ENCODE results near the gene RGS1. TPM values are rescaled to one million over a fixed set of nuclear protein-coding genes. Genes with fewer than 3 reads are reported as not detected.

The RGS1 gene
- total RNA-seq, 2 experiments from 2014 or later = 0.79 TPM; not detected in 1

GRCh38 chr1:192578144-192578909 lies 2.8 kb downstream of the RGS1 start:
- no peak overlapping the region for H2AFZ ChIP-seq (ENCODE audit: low read length)
- no peaks in the 10 kb centered on the region for H3K9me3 ChIP-seq (ENCODE audit: low read length)
- H3K9me2 ChIP-seq (ENCODE audit: insufficient read depth, low read length) = no peaks in the 10 kb centered on the region
- H3K36me3 ChIP-seq (ENCODE audit: insufficient read depth, low read length) = no peaks in the 10 kb centered on the region
- no peaks in the 10 kb centered on the region for H4K20me1 ChIP-seq (ENCODE audit: insufficient read depth, low read length)
- no peak overlapping the region for H3K4me2 ChIP-seq (ENCODE audit: low read length)
- no TSS peak for BruUV-seq (replicated peaks)
- CTCF ChIA-PET (ENCODE audit: unreplicated experiment) = no interaction called here
- no peak for DNase-seq (ENCODE audit: low spot score)
- TF ChIP-seq EZH2phosphoT487 (IDR thresholded peaks at IDR 0.05; ENCODE audit: borderline replicate concordance, low read depth, low read length) = no peak
- TF ChIP-seq CTCF (conservative IDR thresholded peaks at IDR 0.05; ENCODE audit: low read length) = no peak
- no peak overlapping the region for H3K27ac ChIP-seq (ENCODE audit: low read depth, low read length, poor library complexity, severe bottlenecking)
- no peaks in the 10 kb centered on the region for H3K79me2 ChIP-seq (ENCODE audit: insufficient read depth, low read depth, low read length)
- intact Hi-C loops (cut with micrococcal nuclease; ENCODE audit: unreplicated experiment) = no loop called here
- POLR2A ChIA-PET = interaction anchor here (0.6 to 2.1 kb wide), 8 partner anchors 14 to 81 kb away, joined by 3 to 7 read pairs (median 4); no protein-coding TSS in a partner anchor
- H3K4me3 ChIP-seq (ENCODE audit: low read depth, low read length, poor library complexity, severe bottlenecking) = no peak overlapping the region
- peaks cover 4% of the 10 kb centered on the region for H3K4me1 ChIP-seq (ENCODE audit: insufficient read depth, low read length, poor library complexity, severe bottlenecking)

DNA sequence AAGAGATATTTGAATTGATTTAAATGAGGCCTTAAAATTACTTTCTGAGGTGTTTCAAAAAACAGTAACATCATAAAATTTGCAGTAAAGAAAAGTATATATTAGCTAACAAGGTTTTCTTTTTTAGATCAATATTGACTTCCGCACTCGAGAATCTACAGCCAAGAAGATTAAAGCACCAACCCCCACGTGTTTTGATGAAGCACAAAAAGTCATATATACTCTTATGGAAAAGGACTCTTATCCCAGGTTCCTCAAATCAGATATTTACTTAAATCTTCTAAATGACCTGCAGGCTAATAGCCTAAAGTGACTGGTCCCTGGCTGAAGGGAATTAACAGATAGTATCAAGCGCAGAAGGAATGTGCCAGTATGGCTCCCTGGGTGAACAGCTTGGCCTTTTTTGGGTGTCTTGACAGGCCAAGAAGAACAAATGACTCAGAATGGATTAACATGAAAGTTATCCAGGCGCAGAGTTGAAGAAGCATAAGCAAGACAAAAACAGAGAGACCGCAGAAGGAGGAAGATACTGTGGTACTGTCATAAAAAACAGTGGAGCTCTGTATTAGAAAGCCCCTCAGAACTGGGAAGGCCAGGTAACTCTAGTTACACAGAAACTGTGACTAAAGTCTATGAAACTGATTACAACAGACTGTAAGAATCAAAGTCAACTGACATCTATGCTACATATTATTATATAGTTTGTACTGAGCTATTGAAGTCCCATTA lies 3.6 kb downstream of the RGS1 start:
- no peak overlapping the region for H3K27ac ChIP-seq (ENCODE audit: low read depth, low read length, poor library complexity, severe bottlenecking)
- no TSS peak for BruUV-seq (replicated peaks)
- no peak overlapping the region for H3K4me2 ChIP-seq (ENCODE audit: low read length)
- no peaks in the 10 kb centered on the region for H3K79me2 ChIP-seq (ENCODE audit: insufficient read depth, low read depth, low read length)
- CTCF ChIA-PET (ENCODE audit: unreplicated experiment) = no interaction called here
- H4K20me1 ChIP-seq (ENCODE audit: insufficient read depth, low read length) = no peaks in the 10 kb centered on the region
- intact Hi-C loops (cut with micrococcal nuclease; ENCODE audit: unreplicated experiment) = no loop called here
- H3K9me3 ChIP-seq (ENCODE audit: low read length) = no peaks in the 10 kb centered on the region
- no peaks in the 10 kb centered on the region for H3K9me2 ChIP-seq (ENCODE audit: insufficient read depth, low read length)
- H2AFZ ChIP-seq (ENCODE audit: low read length) = no peak overlapping the region
- H3K36me3 ChIP-seq (ENCODE audit: insufficient read depth, low read length) = no peaks in the 10 kb centered on the region
- TF ChIP-seq CTCF (conservative IDR thresholded peaks at IDR 0.05; ENCODE audit: low read length) (no peak), EZH2phosphoT487 (IDR thresholded peaks at IDR 0.05; ENCODE audit: borderline replicate concordance, low read depth, low read length) (no peak)
- peaks cover 4% of the 10 kb centered on the region for H3K4me1 ChIP-seq (ENCODE audit: insufficient read depth, low read length, poor library complexity, severe bottlenecking)
- POLR2A ChIA-PET = interaction anchor here (0.6 to 2.1 kb wide), 7 partner anchors 13 to 1241 kb away, joined by 3 to 6 read pairs (median 3); no protein-coding TSS in a partner anchor
- no peak for DNase-seq (ENCODE audit: low spot score)
- H3K4me3 ChIP-seq (ENCODE audit: low read depth, low read length, poor library complexity, severe bottlenecking) = no peak overlapping the region

Measured in OCI-LY7 (cell line).